Ishikawa (cell line): ENCODE data around the gene WDR90.

ENCODE experiments used
- EGR1 ChIP-seq: IDR thresholded peaks from 2 replicates; pipeline ENCODE4 v1.6.1; 2012
- EP300 ChIP-seq: IDR thresholded peaks from 2 replicates; pipeline ENCODE4 v1.6.1; 2012; ENCODE audit warnings: borderline replicate concordance
- FOXM1 ChIP-seq: IDR thresholded peaks from 2 replicates; pipeline ENCODE4 v1.6.1; 2012; ENCODE audit warnings: low read depth, borderline replicate concordance
- MAX ChIP-seq: IDR thresholded peaks from 2 replicates; pipeline ENCODE4 v1.6.1; 2012
- NFIC ChIP-seq: IDR thresholded peaks from 2 replicates; pipeline ENCODE4 v1.6.1; 2012
- RAD21 ChIP-seq: IDR thresholded peaks from 2 replicates; pipeline ENCODE4 v1.6.1; 2012; ENCODE audit warnings: low read depth
- REST ChIP-seq: IDR thresholded peaks from 2 replicates; pipeline ENCODE4 v1.6.1; 2012; ENCODE audit warnings: low read depth, mild to moderate bottlenecking
- TAF1 ChIP-seq: IDR thresholded peaks from 2 replicates; pipeline ENCODE4 v1.6.1; 2012; ENCODE audit warnings: low read depth, mild to moderate bottlenecking
- TCF12 ChIP-seq: IDR thresholded peaks from 2 replicates; pipeline ENCODE4 v1.6.1; 2012; ENCODE audit warnings: low read depth
- TEAD4 ChIP-seq: IDR thresholded peaks from 2 replicates; pipeline ENCODE4 v1.6.1; 2012
- YY1 ChIP-seq: IDR thresholded peaks from 2 replicates; pipeline ENCODE4 v1.6.1; 2012; ENCODE audit warnings: low read depth

GRCh38 chr16:716768-717325, 67.7 kb downstream of the WDR90 start:
- no peak for TF ChIP-seq MAX
- no peak for TF ChIP-seq EP300
- TF ChIP-seq REST, result no peak
- TF ChIP-seq TEAD4, result no peak
- TF ChIP-seq FOXM1, result no peak
- TF ChIP-seq TCF12, result no peak
- no peak for TF ChIP-seq EGR1
- no peak for TF ChIP-seq RAD21
- TF ChIP-seq YY1, result no peak
- no peak for TF ChIP-seq TAF1
- no peak for TF ChIP-seq NFIC
